Activated CD8-positive, alpha-beta T cell treated with anti-CD3 and anti-CD28 coated beads, Interleukin-2, amount 10 ng/mL, durations not matched to agents 7 days and 5 days (primary cell): ENCODE measurements around the gene PAPOLA. TPM values are rescaled to one million over a fixed set of nuclear protein-coding genes. Genes with fewer than 3 reads are reported as not detected.
A peak's percentile ranks its signal among the peaks of the same experiment; 100 is the strongest.

Experiments used
- ATAC-seq: fragments of 150-1000 bp; cut with Tn5 transposase; one replicate; pipeline ENCODE4 v1.10.0; 2021; ENCODE audit warnings: moderate library complexity
- CTCF ChIA-PET: fragments of 350-600 bp; sonication (Branson Sonifier 250); formaldehyde crosslinking; loops from one replicate; lab custom pipeline; 2021; ENCODE audit warnings: antibody characterized with exemption; lab: Charles Lee
- POLR2A ChIA-PET: fragments of 350-600 bp; sonication (Branson Sonifier 250); formaldehyde crosslinking; loops from one replicate; lab custom pipeline; 2021; ENCODE audit warnings: antibody characterized with exemption; lab: Charles Lee
- DNase-seq: peaks from one replicate; pipeline ENCODE4 v3.0.0-alpha.2; 2020
- H3K27ac Mint-ChIP-seq: one replicate; pipeline ENCODE4 v1.8.0; 2021; ENCODE audit warnings: mild to moderate bottlenecking, mixed read lengths
- H3K27me3 Mint-ChIP-seq: one replicate; pipeline ENCODE4 v1.8.0; 2021; ENCODE audit warnings: low read depth, mixed read lengths
- H3K36me3 Mint-ChIP-seq: one replicate; pipeline ENCODE4 v1.8.0; 2021; ENCODE audit warnings: low read depth, mixed read lengths
- H3K4me1 Mint-ChIP-seq: one replicate; pipeline ENCODE4 v1.8.0; 2021; ENCODE audit warnings: low read depth, mixed read lengths
- H3K4me3 Mint-ChIP-seq: one replicate; pipeline ENCODE4 v1.8.0; 2021; ENCODE audit warnings: mild to moderate bottlenecking, mixed read lengths
- H3K9me3 Mint-ChIP-seq: one replicate; pipeline ENCODE4 v1.8.0; 2022; ENCODE audit warnings: mixed read lengths; ENCODE audit not compliant: insufficient read depth
- total RNA-seq, 2 experiments: library from RNA; stranded (reverse); gene quantifications; one replicate each; pipeline ENCODE4 v1.2.3, GENCODE V29; 2021

PAPOLA gene
- total RNA-seq, 2 experiments from 2014 or later, result 163 to 166 TPM

DNA sequence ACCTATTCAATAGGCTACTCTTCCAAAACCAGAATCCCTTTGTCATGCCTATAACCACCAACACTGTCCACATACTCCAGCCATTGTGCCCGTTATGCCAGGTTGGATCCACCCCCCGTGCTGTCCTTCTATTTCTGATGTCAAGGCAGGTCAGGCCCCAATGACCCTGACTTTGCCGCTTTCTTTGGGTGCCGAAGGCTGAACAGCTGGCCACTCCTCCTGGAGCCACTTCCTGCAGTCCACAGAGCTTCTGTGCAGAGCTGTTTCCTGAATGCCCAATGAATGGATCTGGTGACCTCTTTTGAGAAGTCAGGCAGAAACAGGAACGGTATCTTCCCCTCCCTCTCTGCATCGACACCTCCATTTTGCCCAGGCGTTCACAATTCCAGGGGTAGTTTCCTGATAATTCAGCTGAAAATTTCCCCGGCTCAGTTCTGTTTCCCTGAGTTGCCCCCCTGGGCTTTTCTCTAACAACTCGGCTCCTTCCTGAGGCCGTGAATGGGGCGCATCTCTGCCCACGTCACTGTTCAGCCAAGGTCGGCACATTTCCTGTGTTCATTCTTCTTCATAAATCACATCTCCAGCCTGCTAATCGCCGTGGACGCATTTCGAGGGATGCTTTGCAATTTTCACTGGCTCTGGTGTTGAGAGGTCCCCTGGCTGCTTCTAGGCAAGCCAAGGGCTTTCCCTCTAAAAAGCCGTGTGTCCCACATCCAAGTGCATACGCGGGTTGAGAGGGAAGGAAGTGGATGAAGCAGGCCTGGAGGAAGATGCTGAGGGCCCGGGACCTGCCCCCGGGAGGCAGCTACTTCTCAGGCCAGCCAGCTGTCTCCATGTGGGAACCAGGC lies 86.5 kb downstream of the PAPOLA start:
- CTCF ChIA-PET, result interaction anchor here (2.1 kb wide), 1 partner anchor 153 kb away, joined by 12 read pairs; no protein-coding TSS in a partner anchor
- H3K9me3 Mint-ChIP-seq, result no peaks in the 10 kb centered on the region
- ATAC-seq (no peak), DNase-seq (no peak)
- peaks cover 27% of the 10 kb centered on the region for H3K4me1 Mint-ChIP-seq
- POLR2A ChIA-PET, result interaction anchor here (0.7 kb wide), 1 partner anchor 249 kb away, joined by 4 read pairs; no protein-coding TSS in a partner anchor
- peaks cover 37% of the 10 kb centered on the region for H3K27me3 Mint-ChIP-seq
- no peak overlapping the region for H3K27ac Mint-ChIP-seq
- H3K4me3 Mint-ChIP-seq, result no peak overlapping the region
- no peaks in the 10 kb centered on the region for H3K36me3 Mint-ChIP-seq

DNA sequence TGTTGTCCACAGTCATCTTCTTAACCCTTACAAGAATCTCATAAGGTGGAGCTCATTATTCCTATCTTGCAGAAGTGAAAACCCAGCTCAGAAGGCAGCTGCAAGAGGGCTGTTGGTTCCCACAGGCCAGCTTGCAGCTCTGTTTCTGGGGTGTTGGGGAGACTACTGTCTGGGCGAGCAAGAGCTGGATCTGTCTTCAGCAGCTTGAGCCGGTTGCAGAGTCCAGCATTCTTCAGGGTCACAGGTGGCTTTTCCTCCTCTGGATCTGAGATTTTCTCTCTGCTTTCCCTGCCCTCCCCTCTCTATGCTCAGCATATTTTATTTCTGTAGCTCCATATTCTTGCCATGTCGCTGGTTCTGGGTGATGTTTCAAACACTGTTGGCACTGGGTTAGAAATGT lies 87.4 kb downstream of the PAPOLA start:
- no peak overlapping the region for H3K4me3 Mint-ChIP-seq
- ChIA-PET POLR2A (interaction anchor here (1.0 kb wide), 1 partner anchor 87 kb away, joined by 3 read pairs; no protein-coding TSS in a partner anchor), CTCF (interaction anchor here (1.2 to 2.1 kb wide), 2 partner anchors 14 to 152 kb away, joined by 4 to 12 read pairs; no protein-coding TSS in a partner anchor)
- H3K27me3 Mint-ChIP-seq, result peaks cover 33% of the 10 kb centered on the region
- no peaks in the 10 kb centered on the region for H3K36me3 Mint-ChIP-seq
- ATAC-seq, result no peak
- H3K9me3 Mint-ChIP-seq, result no peaks in the 10 kb centered on the region
- H3K4me1 Mint-ChIP-seq, result peaks cover 27% of the 10 kb centered on the region
- DNase-seq, result no peak
- no peak overlapping the region for H3K27ac Mint-ChIP-seq

DNA sequence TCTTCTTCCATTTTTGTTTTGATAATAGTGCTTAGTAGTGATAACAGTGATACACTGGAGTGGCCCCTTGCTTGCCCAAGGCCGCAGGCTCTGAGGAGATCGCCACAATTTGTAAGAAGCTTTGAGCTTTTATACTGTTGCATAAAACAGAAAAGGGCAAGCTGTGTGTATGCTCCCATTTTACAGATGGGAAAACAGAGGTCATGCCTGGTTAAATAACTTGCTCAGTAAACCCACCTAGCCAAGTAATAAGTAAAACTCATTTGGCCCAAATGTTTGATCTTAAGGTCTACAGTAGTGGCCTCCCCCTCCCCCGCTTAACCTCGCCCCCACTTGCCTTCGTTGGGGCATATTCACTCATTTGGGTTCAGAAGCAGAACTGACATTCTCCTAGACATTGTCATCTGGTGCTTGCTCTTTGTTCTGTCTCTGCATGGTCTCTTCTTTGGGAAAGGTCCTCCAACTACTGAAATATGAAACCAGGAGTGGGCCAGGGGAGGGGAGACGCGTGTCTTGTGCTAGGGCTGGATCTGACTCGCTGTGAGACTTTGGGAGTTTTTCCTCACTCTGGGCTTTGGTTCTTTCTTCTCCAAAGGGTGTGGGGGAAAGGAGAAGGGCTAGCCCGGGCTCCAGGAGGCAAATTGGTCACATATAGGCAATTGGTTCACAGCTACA lies 88.1 kb downstream of the PAPOLA start:
- CTCF ChIA-PET, result interaction anchor here (1.2 to 2.1 kb wide), 2 partner anchors 15 to 151 kb away, joined by 4 to 12 read pairs; no protein-coding TSS in a partner anchor
- Mint-ChIP-seq H3K4me1 (peaks cover 27% of the 10 kb centered on the region), H3K9me3 (no peaks in the 10 kb centered on the region), H3K27ac (no peak overlapping the region), H3K4me3 (no peak overlapping the region), H3K36me3 (no peaks in the 10 kb centered on the region), H3K27me3 (peaks cover 28% of the 10 kb centered on the region)
- ATAC-seq, result no peak
- no peak for DNase-seq
- POLR2A ChIA-PET, result interaction anchor here (1.0 kb wide), 2 partner anchors 8 to 87 kb away, joined by 3 read pairs; no protein-coding TSS in a partner anchor

DNA sequence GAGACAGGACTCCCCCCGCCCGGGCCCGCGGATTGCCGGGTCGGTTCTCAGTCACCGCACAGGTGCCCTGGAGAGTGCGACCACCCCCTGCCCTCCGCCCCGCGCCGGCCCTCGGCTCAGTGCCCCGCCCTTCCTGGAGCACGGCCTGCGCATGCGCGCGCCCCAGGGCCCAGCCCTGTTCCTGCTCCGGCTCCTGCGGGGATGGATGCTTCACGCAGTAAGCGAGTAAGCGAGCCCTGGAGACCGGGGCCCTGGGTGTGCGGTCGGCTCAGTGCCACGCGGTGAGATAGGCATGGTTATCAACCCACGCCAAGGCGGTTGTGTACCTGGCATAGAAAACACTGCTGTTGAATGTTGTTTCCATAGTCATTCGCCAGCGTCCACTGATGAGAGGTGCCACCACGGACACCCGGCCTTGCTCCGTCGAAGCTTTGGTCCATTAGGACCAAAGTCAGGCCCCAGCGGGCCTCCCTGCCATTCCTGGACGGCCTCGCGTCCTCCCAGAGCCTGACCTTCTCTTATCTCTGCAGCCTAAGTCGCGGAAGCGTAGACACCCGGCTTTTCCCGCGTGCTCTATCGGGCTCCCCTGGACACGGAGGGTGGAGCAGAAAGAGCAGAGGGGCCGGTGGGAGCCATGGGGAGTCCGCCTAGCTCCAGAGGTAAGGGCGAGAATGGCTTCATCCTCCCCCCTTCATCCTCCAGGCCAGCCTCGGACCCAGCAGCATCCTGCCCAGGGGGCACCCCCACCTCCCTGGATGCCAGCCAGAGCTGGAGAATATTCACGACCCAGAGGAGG lies 90.6 kb downstream of the PAPOLA start:
- Mint-ChIP-seq H3K27ac (no peak overlapping the region), H3K9me3 (no peaks in the 10 kb centered on the region), H3K4me3 (peak overlapping the region; percentile 74), H3K36me3 (no peaks in the 10 kb centered on the region), H3K27me3 (peaks cover 23% of the 10 kb centered on the region), H3K4me1 (peaks cover 27% of the 10 kb centered on the region)
- peak; percentile 97 for ATAC-seq
- peak; percentile 72 for DNase-seq
- POLR2A ChIA-PET, result no interaction called here
- CTCF ChIA-PET, result no interaction called here

DNA sequence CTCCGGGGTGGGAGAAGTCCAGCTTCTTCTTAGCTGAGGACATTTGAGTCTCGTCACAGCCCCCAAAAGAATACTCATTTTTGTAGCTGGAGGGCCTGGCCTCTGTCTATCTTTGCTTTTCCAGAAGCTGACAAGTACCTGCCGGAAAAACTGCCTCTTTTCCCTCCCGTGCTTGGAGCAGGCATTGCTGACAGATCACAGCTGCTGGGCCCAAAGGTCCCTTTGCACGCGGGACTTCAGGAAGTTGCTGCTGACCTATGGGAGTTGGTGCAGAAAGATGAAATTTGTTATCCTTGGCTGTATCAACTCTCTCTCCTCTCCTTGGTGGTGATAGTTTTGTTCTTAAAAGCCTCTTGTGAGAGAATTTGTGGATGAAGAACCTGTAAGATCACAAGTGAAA lies 92.8 kb downstream of the PAPOLA start:
- ChIA-PET CTCF (no interaction called here), POLR2A (no interaction called here)
- H3K27me3 Mint-ChIP-seq, result peaks cover 16% of the 10 kb centered on the region
- DNase-seq (no peak), ATAC-seq (no peak)
- no peak overlapping the region for H3K27ac Mint-ChIP-seq
- no peak overlapping the region for H3K4me3 Mint-ChIP-seq
- no peaks in the 10 kb centered on the region for H3K36me3 Mint-ChIP-seq
- H3K4me1 Mint-ChIP-seq, result peaks cover 14% of the 10 kb centered on the region
- no peaks in the 10 kb centered on the region for H3K9me3 Mint-ChIP-seq

DNA sequence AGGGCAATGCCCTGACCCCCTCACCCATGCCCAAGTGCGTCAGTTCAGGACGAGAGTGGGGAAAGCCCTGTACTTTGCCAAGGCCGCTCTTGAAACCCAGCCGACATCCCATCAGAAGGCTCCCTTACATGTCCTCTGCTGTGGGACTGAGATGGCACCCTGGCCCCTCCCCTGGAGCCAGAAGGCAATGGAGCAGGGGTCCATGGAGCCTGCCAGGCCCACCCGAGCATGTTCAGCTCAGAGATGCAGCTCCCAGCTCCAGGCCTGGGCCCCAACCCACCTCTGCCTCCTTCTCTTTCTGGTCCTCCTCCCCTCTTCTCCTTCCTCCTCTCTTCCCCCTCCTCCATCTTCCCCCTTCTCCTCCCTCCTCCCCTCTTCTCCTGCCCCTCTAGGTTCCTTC lies 95.5 kb downstream of the PAPOLA start:
- ATAC-seq (no peak), DNase-seq (no peak)
- POLR2A ChIA-PET, result no interaction called here
- peaks cover 7% of the 10 kb centered on the region for H3K27me3 Mint-ChIP-seq
- no peak overlapping the region for H3K4me3 Mint-ChIP-seq
- no peaks in the 10 kb centered on the region for H3K9me3 Mint-ChIP-seq
- CTCF ChIA-PET, result no interaction called here
- H3K36me3 Mint-ChIP-seq, result no peaks in the 10 kb centered on the region
- H3K4me1 Mint-ChIP-seq, result peaks cover 21% of the 10 kb centered on the region
- H3K27ac Mint-ChIP-seq, result no peak overlapping the region

DNA sequence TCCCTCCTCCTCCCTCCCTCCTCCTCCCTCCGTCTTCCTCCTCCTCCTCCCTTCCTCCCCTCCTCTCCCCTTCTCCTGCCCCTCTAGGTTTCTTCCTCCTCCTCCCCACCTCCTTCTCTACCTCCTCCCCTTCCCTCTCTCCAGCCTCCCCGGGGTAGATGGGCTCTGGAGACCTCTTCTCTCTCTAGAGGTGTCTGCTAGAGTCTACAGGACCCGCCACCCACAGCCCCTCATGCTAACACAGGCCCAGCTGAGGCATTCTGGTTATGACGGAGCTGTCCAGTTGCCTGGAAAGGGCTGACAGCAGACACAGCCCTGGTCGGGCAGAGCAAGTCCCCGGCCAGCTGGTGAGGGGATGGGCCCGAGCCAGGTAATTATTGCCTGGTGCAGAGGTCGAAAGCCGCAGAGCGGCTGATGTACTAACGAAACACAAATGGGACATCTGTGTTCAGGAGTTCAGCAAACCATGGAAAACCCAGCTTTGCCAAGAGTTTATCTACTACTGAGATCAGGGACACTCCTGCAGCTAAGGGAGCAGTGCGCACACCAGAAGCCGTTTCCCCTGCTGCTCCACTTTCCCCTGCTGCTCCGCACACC lies 96.2 kb downstream of the PAPOLA start:
- no peak overlapping the region for H3K4me3 Mint-ChIP-seq
- no peak overlapping the region for H3K27ac Mint-ChIP-seq
- H3K36me3 Mint-ChIP-seq, result no peaks in the 10 kb centered on the region
- ATAC-seq (no peak), DNase-seq (no peak)
- CTCF ChIA-PET, result no interaction called here
- H3K27me3 Mint-ChIP-seq, result peaks cover 6% of the 10 kb centered on the region
- POLR2A ChIA-PET, result no interaction called here
- no peaks in the 10 kb centered on the region for H3K9me3 Mint-ChIP-seq
- H3K4me1 Mint-ChIP-seq, result peaks cover 18% of the 10 kb centered on the region

DNA sequence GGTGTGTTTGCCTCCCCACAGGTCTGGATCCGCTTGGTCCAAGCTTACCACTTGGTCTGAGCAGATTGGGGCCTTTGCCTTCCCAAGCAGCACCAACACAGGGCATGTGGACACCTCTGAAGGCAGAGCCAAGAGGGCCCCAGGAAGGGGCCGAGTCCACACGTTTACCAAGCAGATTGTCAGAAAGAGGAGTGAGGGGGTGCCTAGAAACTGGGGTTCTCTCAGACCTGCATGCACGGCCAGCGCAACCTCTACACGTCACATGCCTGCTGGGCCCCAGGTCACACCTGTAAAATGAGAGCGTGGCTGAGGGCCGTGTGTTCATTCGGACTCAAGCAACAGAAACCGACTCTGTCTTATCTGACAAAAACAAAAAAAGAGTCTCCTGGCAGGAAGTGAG lies 96.9 kb downstream of the PAPOLA start:
- ATAC-seq, result no peak
- peaks cover 16% of the 10 kb centered on the region for H3K4me1 Mint-ChIP-seq

DNA sequence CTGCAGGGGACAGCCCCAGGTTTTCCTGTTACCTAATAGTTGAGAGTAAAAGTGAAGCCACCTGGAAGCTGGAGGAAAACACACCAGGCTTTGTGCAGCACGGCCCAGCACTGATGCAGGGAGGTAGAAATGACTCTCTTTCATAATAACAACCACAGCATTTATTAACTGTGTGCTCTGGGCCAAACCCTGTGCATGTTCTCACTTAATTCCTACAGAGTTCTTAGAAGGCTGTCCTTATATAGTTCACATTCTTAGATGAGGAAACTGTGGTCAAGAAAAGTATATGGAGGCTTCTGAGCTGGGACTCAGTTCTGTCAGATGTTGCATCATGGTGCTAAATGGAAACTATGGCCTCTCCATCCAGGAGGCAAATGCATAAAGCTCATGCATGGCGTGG lies 100.0 kb downstream of the PAPOLA start:
- CTCF ChIA-PET, result interaction anchor here (1.2 kb wide), 1 partner anchor 139 kb away, joined by 3 read pairs; no protein-coding TSS in a partner anchor

More for the DNA sequence above, 96.9 kb downstream of the PAPOLA start:
- DNase-seq, result no peak
- POLR2A ChIA-PET, result no interaction called here
- Mint-ChIP-seq H3K27ac (no peak overlapping the region), H3K27me3 (peaks cover 2% of the 10 kb centered on the region), H3K36me3 (no peaks in the 10 kb centered on the region), H3K9me3 (no peaks in the 10 kb centered on the region), H3K4me3 (no peak overlapping the region)
- CTCF ChIA-PET, result no interaction called here

DNA sequence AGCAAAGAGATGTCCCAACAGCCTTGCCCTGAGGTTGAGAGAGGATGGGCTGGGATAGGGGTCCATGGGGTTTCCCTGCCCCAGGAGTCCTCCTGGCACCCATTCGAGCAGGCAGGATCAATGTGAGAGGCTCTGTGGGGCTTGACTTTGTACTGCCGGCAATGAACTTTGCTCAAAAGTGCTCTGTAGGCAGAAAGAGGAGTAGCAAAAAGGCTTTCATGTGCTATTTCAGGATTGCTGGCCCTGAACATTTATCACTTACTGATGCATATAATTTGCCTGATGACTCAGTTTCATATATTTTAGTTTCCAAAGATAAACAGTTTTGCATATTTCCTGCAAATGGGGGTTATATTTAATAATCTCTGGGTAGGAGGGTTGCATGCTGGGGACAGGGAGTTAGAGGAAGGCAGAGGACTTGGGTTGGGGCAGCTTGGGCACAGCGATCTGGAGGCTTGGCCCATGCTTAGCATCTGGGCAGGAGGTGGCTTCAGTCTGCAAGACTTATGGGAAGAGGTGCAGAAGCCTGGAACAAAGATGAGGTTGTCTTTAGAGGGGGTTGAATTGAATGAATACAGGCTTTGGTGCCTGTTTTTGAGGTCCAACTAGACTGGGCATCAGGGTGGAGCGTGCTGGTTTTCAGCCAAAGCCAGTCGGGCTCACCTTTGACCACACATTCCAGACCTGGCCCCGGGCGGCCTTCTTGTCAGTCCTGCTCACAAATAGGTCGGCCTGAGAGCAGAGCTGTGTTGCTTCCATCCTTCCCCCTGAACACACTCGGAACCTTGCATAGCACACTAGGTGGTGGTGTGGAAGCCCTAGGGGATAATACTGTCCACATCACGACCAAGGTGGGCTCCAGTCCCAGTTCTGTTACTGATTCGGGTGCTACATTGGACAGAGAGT lies 101.4 kb downstream of the PAPOLA start:
- ATAC-seq (no peak), DNase-seq (no peak)
- Mint-ChIP-seq H3K4me1 (peaks cover 16% of the 10 kb centered on the region), H3K4me3 (no peak overlapping the region), H3K27ac (no peak overlapping the region), H3K27me3 (peaks cover 5% of the 10 kb centered on the region), H3K36me3 (no peaks in the 10 kb centered on the region), H3K9me3 (no peaks in the 10 kb centered on the region)
- ChIA-PET POLR2A (no interaction called here), CTCF (no interaction called here)

More for the DNA sequence above, 100.0 kb downstream of the PAPOLA start:
- Mint-ChIP-seq H3K27me3 (peaks cover 5% of the 10 kb centered on the region), H3K4me1 (peaks cover 16% of the 10 kb centered on the region), H3K9me3 (no peaks in the 10 kb centered on the region), H3K27ac (peak overlapping the region; percentile 4), H3K4me3 (no peak overlapping the region), H3K36me3 (no peaks in the 10 kb centered on the region)
- ATAC-seq (no peak), DNase-seq (no peak)
- POLR2A ChIA-PET, result no interaction called here
